ENCODE data around the gene SORCS1.

DNA sequence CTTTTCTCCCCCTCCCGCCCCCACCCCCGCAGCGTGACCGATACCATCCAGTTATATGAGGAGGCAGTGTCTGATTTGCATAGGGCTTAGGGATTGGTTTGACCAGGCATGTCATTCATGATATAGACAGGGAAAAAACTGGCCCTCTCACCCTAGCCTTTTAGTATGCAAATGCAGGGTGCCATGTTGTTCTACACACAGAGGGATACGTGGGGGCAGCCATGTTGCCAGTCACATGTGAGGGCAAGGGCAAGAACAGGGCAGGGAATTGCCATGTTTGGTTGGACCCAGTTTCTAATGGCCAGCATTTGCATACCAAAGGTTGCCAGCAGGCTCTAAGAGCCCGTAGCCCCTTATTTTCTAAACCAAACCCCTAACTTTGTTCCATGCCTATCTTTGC is 552.1 kb downstream of the SORCS1 start:
- TF ChIP-seq, protein P1, sequence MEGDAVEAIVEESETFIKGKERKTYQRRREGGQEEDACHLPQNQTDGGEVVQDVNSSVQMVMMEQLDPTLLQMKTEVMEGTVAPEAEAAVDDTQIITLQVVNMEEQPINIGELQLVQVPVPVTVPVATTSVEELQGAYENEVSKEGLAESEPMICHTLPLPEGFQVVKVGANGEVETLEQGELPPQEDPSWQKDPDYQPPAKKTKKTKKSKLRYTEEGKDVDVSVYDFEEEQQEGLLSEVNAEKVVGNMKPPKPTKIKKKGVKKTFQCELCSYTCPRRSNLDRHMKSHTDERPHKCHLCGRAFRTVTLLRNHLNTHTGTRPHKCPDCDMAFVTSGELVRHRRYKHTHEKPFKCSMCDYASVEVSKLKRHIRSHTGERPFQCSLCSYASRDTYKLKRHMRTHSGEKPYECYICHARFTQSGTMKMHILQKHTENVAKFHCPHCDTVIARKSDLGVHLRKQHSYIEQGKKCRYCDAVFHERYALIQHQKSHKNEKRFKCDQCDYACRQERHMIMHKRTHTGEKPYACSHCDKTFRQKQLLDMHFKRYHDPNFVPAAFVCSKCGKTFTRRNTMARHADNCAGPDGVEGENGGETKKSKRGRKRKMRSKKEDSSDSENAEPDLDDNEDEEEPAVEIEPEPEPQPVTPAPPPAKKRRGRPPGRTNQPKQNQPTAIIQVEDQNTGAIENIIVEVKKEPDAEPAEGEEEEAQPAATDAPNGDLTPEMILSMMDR (IDR thresholded peaks at IDR 0.05), result no peak
- TF ChIP-seq POLR2A (IDR thresholded peaks at IDR 0.05), result no peak
